ENCODE results near the gene DCUN1D3.

- TF ChIP-seq POLR2AphosphoS5 (IDR thresholded peaks at IDR 0.05) (no peak), POLR2A (IDR thresholded peaks at IDR 0.05) (no peak), EP300 (IDR thresholded peaks at IDR 0.05) (no peak)
- TF ChIP-seq, protein P1, sequence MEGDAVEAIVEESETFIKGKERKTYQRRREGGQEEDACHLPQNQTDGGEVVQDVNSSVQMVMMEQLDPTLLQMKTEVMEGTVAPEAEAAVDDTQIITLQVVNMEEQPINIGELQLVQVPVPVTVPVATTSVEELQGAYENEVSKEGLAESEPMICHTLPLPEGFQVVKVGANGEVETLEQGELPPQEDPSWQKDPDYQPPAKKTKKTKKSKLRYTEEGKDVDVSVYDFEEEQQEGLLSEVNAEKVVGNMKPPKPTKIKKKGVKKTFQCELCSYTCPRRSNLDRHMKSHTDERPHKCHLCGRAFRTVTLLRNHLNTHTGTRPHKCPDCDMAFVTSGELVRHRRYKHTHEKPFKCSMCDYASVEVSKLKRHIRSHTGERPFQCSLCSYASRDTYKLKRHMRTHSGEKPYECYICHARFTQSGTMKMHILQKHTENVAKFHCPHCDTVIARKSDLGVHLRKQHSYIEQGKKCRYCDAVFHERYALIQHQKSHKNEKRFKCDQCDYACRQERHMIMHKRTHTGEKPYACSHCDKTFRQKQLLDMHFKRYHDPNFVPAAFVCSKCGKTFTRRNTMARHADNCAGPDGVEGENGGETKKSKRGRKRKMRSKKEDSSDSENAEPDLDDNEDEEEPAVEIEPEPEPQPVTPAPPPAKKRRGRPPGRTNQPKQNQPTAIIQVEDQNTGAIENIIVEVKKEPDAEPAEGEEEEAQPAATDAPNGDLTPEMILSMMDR (IDR thresholded peaks at IDR 0.05) = no peak
Observed at GRCh38 chr16:20821682-20822081, 78.5 kb downstream of the DCUN1D3 start.
